ENCODE data around the gene CIC. TPM values are rescaled to one million over a fixed set of nuclear protein-coding genes. Genes with fewer than 3 reads are reported as not detected.

The CIC gene
- total and polyA plus RNA-seq, 2 of the 13 experiments (the other 11 are each of a cell fraction or from before 2014, with no cell fraction given): 5.9 to 8.0 TPM

DNA sequence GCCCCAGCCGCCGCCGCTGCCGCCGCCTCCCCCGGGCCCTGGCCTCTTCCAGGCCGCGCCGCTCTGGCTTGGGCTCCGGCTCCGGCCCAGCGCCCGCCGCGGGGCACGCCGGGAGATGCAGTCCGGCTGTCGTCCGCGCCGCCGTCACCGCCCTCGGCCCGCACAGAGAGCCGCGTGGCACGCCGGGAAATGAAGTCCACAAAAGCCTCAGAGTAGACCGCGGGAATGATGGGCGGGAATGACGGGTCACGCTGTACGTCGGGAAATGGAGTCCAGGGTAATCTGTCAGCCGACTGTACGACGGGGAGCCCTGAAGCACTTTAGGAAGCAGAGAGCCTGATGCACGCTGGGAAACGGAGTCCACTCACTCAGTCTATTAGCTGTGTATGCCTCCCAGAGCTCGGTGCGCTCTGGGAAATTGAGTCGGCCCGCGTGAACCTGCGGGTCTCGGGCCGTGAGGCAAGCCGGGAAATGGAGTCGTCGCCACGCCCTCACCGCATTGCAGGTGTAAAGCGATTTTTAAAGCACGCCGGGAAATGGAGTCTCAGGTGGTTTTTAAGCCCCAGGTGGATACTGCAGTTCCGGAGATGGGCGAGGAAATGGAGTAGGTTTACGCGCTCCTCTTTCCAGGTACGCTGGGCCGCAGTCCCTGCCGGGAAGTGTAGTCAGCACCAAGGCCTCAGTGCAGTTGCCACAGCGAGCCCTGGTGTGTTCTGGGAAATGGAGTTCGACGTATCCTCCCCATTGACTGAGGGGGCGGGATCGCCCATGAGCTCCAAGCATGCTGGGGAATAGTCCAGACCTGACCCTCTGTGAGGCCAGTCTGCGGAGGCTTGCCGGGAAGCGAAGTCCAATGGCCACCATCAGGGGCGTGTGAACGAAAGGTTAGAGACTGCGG lies 26.3 kb upstream of the CIC start, which contains the start of gene GSK3A (continued):
- TF ChIP-seq ZNF773 (CRISPR knock-in tag; IDR thresholded peaks at IDR 0.05; ENCODE audit: borderline replicate concordance) (0 out of 2 replicates have a peak, but pooled peaks have one; percentile 36), GATAD1 (CRISPR knock-in tag; IDR thresholded peaks at IDR 0.05) (peak; percentile 78), ZNF709 (CRISPR knock-in tag; IDR thresholded peaks at IDR 0.05) (no peak), NFE2L2 (IDR thresholded peaks at IDR 0.05; ENCODE audit: low read length) (no peak), DMAP1 (CRISPR knock-in tag; IDR thresholded peaks at IDR 0.05) (no peak; the same call in 1 of the 2 replicates), PHF8 (CRISPR knock-in tag; IDR thresholded peaks at IDR 0.05) (peak; percentile 45), MIXL1 (CRISPR knock-in tag; IDR thresholded peaks at IDR 0.05) (peak; percentile 67; the same call in 1 of the 2 replicates), ZNF777 (CRISPR knock-in tag; IDR thresholded peaks at IDR 0.05) (peak; percentile 25; the same call in 1 of the 2 replicates), ZHX2 (IDR thresholded peaks at IDR 0.05; ENCODE audit: low read depth) (peak; percentile 80), ZHX2 (CRISPR knock-in tag; IDR thresholded peaks at IDR 0.05; ENCODE audit: borderline replicate concordance) (no peak), HOMEZ (CRISPR knock-in tag; IDR thresholded peaks at IDR 0.05; ENCODE audit: low read depth) (peak; percentile 22; the same call in 1 of the 2 replicates), SP5 (CRISPR knock-in tag; IDR thresholded peaks at IDR 0.05; ENCODE audit: borderline replicate concordance, low read depth) (peak; percentile 87), ZNF317 (CRISPR knock-in tag; IDR thresholded peaks at IDR 0.05) (0 out of 2 replicates have a peak, but pooled peaks have one; percentile 46), NRL (CRISPR knock-in tag; IDR thresholded peaks at IDR 0.05; ENCODE audit: borderline replicate concordance) (no peak)
- TF ChIP-seq, protein P1, sequence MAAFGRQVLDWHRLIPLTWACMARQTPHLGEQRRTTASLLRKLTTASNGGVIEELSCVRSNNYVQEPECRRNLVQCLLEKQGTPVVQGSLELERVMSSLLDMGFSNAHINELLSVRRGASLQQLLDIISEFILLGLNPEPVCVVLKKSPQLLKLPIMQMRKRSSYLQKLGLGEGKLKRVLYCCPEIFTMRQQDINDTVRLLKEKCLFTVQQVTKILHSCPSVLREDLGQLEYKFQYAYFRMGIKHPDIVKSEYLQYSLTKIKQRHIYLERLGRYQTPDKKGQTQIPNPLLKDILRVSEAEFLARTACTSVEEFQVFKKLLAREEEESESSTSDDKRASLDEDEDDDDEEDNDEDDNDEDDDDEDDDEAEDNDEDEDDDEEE (CRISPR knock-in tag; IDR thresholded peaks at IDR 0.05): no peak; the same call in 1 of the 2 replicates
- TF ChIP-seq, protein P2, sequence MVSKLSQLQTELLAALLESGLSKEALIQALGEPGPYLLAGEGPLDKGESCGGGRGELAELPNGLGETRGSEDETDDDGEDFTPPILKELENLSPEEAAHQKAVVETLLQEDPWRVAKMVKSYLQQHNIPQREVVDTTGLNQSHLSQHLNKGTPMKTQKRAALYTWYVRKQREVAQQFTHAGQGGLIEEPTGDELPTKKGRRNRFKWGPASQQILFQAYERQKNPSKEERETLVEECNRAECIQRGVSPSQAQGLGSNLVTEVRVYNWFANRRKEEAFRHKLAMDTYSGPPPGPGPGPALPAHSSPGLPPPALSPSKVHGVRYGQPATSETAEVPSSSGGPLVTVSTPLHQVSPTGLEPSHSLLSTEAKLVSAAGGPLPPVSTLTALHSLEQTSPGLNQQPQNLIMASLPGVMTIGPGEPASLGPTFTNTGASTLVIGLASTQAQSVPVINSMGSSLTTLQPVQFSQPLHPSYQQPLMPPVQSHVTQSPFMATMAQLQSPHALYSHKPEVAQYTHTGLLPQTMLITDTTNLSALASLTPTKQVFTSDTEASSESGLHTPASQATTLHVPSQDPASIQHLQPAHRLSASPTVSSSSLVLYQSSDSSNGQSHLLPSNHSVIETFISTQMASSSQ (IDR thresholded peaks at IDR 0.05; ENCODE audit: low read depth): no peak; the same call in 1 of the 2 replicates
- TF ChIP-seq, protein P2 (CRISPR knock-in tag; IDR thresholded peaks at IDR 0.05; ENCODE audit: borderline replicate concordance): peak; percentile 46; the same call in 1 of the 2 replicates
